ENCODE results near the gene ZMAT2.
"Not testable (repeated sequence)": the region's sequence is repeated elsewhere in the genome, so short reads cannot be mapped to it uniquely, and the experiment has no call there.

- TF ChIP-seq POLR2AphosphoS5 (IDR thresholded peaks at IDR 0.05; ENCODE audit: low read depth, low read length); USF2 (IDR thresholded peaks at IDR 0.05; ENCODE audit: low read length); POLR2A (IDR thresholded peaks at IDR 0.05; ENCODE audit: control extremely low read depth in 1 of 2, low read depth in 2 of 2, low read length in 2 of 2); CTCF (IDR thresholded peaks at IDR 0.05; ENCODE audit: control extremely low read depth in 1 of 3, insufficient read depth in 1 of 3, low read depth in 1 of 3, low read length in 3 of 3); MAX (IDR thresholded peaks at IDR 0.05); CBX8 (IDR thresholded peaks at IDR 0.05; ENCODE audit: borderline replicate concordance, low read depth, low read length); GTF2F1 (IDR thresholded peaks at IDR 0.05; ENCODE audit: borderline replicate concordance, low read depth, low read length); CREB1 (IDR thresholded peaks at IDR 0.05); TAF7 (optimal IDR thresholded peaks at IDR 0.05; ENCODE audit: borderline replicate concordance, low read depth, low read length); EZH2 (IDR thresholded peaks at IDR 0.05; ENCODE audit: low read depth, low read length, severe bottlenecking); ZNF274 (IDR thresholded peaks at IDR 0.05; ENCODE audit: borderline replicate concordance, extremely low read depth, low read length): not testable (repeated sequence)
Observed at GRCh38 chr5:140721395-140721794, 21.1 kb downstream of the ZMAT2 start.
